Measurements from ENCODE around the gene SVOP.
"Not testable (repeated sequence)": the region's sequence is repeated elsewhere in the genome, so short reads cannot be mapped to it uniquely, and the experiment has no call there.

Gene SVOP

GRCh38 chr12:109029411-109029810, 8.5 kb upstream of the SVOP start:
- DNase-seq = no peak

- DNase-seq = not testable (repeated sequence)
These were observed 7.8 kb upstream of the SVOP start for GRCh38 chr12:109028624-109029023.

GRCh38 chr12:109027767-109028166, 6.9 kb upstream of the SVOP start:
- DNase-seq = no peak

- DNase-seq = no peak
These were observed 597 bp downstream of the SVOP start for GRCh38 chr12:109020146-109020795.

- DNase-seq = no peak
These were observed 2.6 kb downstream of the SVOP start for GRCh38 chr12:109018296-109018695.

GRCh38 chr12:109016978-109017377, 3.9 kb downstream of the SVOP start:
- DNase-seq = no peak

GRCh38 chr12:109016016-109016415, 4.9 kb downstream of the SVOP start:
- no peak for DNase-seq

GRCh38 chr12:109014984-109015765, 5.7 kb downstream of the SVOP start:
- DNase-seq = no peak

GRCh38 chr12:109010259-109010658, 10.6 kb downstream of the SVOP start:
- no peak for DNase-seq

- DNase-seq = no peak
These were observed 11.1 kb downstream of the SVOP start for GRCh38 chr12:109009766-109010165.

- no peak for DNase-seq
These were observed 16.9 kb downstream of the SVOP start for GRCh38 chr12:109004017-109004416.

- DNase-seq = no peak
These were observed 24.5 kb downstream of the SVOP start for GRCh38 chr12:108996320-108996719.

- no peak for DNase-seq
These were observed 25.4 kb downstream of the SVOP start for GRCh38 chr12:108995370-108995992.

- not testable (repeated sequence) for DNase-seq
These were observed 30.8 kb downstream of the SVOP start for GRCh38 chr12:108990103-108990502.

- no peak for DNase-seq
These were observed 31.5 kb downstream of the SVOP start for GRCh38 chr12:108989376-108989775.

- DNase-seq = no peak
These were observed 35.1 kb downstream of the SVOP start for GRCh38 chr12:108985750-108986149.

GRCh38 chr12:108983227-108983626, 37.6 kb downstream of the SVOP start:
- no peak for DNase-seq

GRCh38 chr12:108982621-108983219, 38.1 kb downstream of the SVOP start:
- no peak for DNase-seq

GRCh38 chr12:108981835-108982234, 39.0 kb downstream of the SVOP start:
- DNase-seq = no peak

- DNase-seq = no peak
These were observed 39.8 kb downstream of the SVOP start for GRCh38 chr12:108980831-108981618.

- no peak for DNase-seq
These were observed 43.5 kb downstream of the SVOP start for GRCh38 chr12:108977360-108977759.

GRCh38 chr12:108975024-108975593, 45.8 kb downstream of the SVOP start:
- no peak for DNase-seq

Data from NCI-H1930 (cell line).